Measurements from ENCODE around the gene MAU2.
A peak's percentile ranks its signal among the peaks of the same experiment; 100 is the strongest.

The MAU2 gene

GRCh38 chr19:19381007-19381926, 60.6 kb downstream of the MAU2 start:
- Histone ChIP-seq H3K27me3 (ENCODE audit: low read depth, low read length) (no peaks in the 10 kb centered on the region), H3K4me2 (ENCODE audit: low read length) (0 out of 2 replicates have a peak overlapping the region, but pooled peaks have one; percentile 1), H4K20me1 (ENCODE audit: insufficient read depth, low read length) (no peaks in the 10 kb centered on the region), H3K36me3 (replicated peaks; ENCODE audit: low read depth, low read length) (no peaks in the 10 kb centered on the region), H3K4me1 (ENCODE audit: low read length) (peaks cover 12% of the 10 kb centered on the region), H3K9ac (ENCODE audit: low read length) (no peak overlapping the region), H3K4me3 (ENCODE audit: low read length) (no peak overlapping the region), H2AFZ (ENCODE audit: low read depth, low read length) (no peak overlapping the region), H3K9me3 (ENCODE audit: insufficient read depth, low read length) (no peaks in the 10 kb centered on the region), H3K79me2 (ENCODE audit: low read length) (peaks cover 2% of the 10 kb centered on the region), H3K27ac (ENCODE audit: low read length) (no peak overlapping the region)
- TF ChIP-seq CTCF (IDR thresholded peaks at IDR 0.05; ENCODE audit: low read depth, low read length) = no peak
- no peak for TF ChIP-seq EZH2phosphoT487 (IDR thresholded peaks at IDR 0.05; ENCODE audit: low read depth)

GRCh38 chr19:19382118-19382517, 61.5 kb downstream of the MAU2 start:
- no peak overlapping the region for H2AFZ ChIP-seq (ENCODE audit: low read depth, low read length)
- peaks cover 19% of the 10 kb centered on the region for H3K4me1 ChIP-seq (ENCODE audit: low read length)
- no peak overlapping the region for H3K27ac ChIP-seq (ENCODE audit: low read length)
- H4K20me1 ChIP-seq (ENCODE audit: insufficient read depth, low read length) = no peaks in the 10 kb centered on the region
- no peaks in the 10 kb centered on the region for H3K9me3 ChIP-seq (ENCODE audit: insufficient read depth, low read length)
- H3K27me3 ChIP-seq (ENCODE audit: low read depth, low read length) = no peaks in the 10 kb centered on the region
- peaks cover 11% of the 10 kb centered on the region for H3K79me2 ChIP-seq (ENCODE audit: low read length)
- H3K4me3 ChIP-seq (ENCODE audit: low read length) = no peak overlapping the region
- no peaks in the 10 kb centered on the region for H3K36me3 ChIP-seq (replicated peaks; ENCODE audit: low read depth, low read length)
- TF ChIP-seq EZH2phosphoT487 (IDR thresholded peaks at IDR 0.05; ENCODE audit: low read depth) (no peak), CTCF (IDR thresholded peaks at IDR 0.05; ENCODE audit: low read depth, low read length) (no peak)
- H3K4me2 ChIP-seq (ENCODE audit: low read length) = no peak overlapping the region
- H3K9ac ChIP-seq (ENCODE audit: low read length) = no peak overlapping the region

- Histone ChIP-seq H3K4me1 (ENCODE audit: low read length) (peaks cover 19% of the 10 kb centered on the region), H3K27me3 (ENCODE audit: low read depth, low read length) (no peaks in the 10 kb centered on the region), H3K4me3 (ENCODE audit: low read length) (peak overlapping the region; percentile 78), H2AFZ (ENCODE audit: low read depth, low read length) (no peak overlapping the region), H3K9ac (ENCODE audit: low read length) (peak overlapping the region; percentile 63; the same call in 1 of the 2 replicates), H3K9me3 (ENCODE audit: insufficient read depth, low read length) (no peaks in the 10 kb centered on the region), H3K79me2 (ENCODE audit: low read length) (peaks cover 31% of the 10 kb centered on the region), H4K20me1 (ENCODE audit: insufficient read depth, low read length) (no peaks in the 10 kb centered on the region), H3K4me2 (ENCODE audit: low read length) (peak overlapping the region; percentile 78), H3K27ac (ENCODE audit: low read length) (no peak overlapping the region), H3K36me3 (replicated peaks; ENCODE audit: low read depth, low read length) (peaks cover 2% of the 10 kb centered on the region)
- no peak for TF ChIP-seq EZH2phosphoT487 (IDR thresholded peaks at IDR 0.05; ENCODE audit: low read depth)
- no peak for TF ChIP-seq CTCF (IDR thresholded peaks at IDR 0.05; ENCODE audit: low read depth, low read length)
Measured at GRCh38 chr19:19384486-19384885, 63.9 kb downstream of the MAU2 start.

GRCh38 chr19:19385131-19385895, 64.7 kb downstream of the MAU2 start:
- H3K4me1 ChIP-seq (ENCODE audit: low read length) = peaks cover 19% of the 10 kb centered on the region
- TF ChIP-seq EZH2phosphoT487 (IDR thresholded peaks at IDR 0.05; ENCODE audit: low read depth) (no peak), CTCF (IDR thresholded peaks at IDR 0.05; ENCODE audit: low read depth, low read length) (peak; percentile 18; the same call in 1 of the 2 replicates)
- H3K27ac ChIP-seq (ENCODE audit: low read length) = peak overlapping the region; percentile 54; the same call in 1 of the 2 replicates
- peak overlapping the region; percentile 94 for H3K4me3 ChIP-seq (ENCODE audit: low read length)
- H3K4me2 ChIP-seq (ENCODE audit: low read length) = peak overlapping the region; percentile 78
- H3K27me3 ChIP-seq (ENCODE audit: low read depth, low read length) = no peaks in the 10 kb centered on the region
- 0 out of 2 replicates have a peak, but pooled peaks cover 3% of the 10 kb centered on the region for H4K20me1 ChIP-seq (ENCODE audit: insufficient read depth, low read length)
- peak overlapping the region; percentile 48 for H2AFZ ChIP-seq (ENCODE audit: low read depth, low read length)
- no peaks in the 10 kb centered on the region for H3K9me3 ChIP-seq (ENCODE audit: insufficient read depth, low read length)
- H3K9ac ChIP-seq (ENCODE audit: low read length) = peak overlapping the region; percentile 63
- H3K79me2 ChIP-seq (ENCODE audit: low read length) = peaks cover 37% of the 10 kb centered on the region
- peaks cover 2% of the 10 kb centered on the region for H3K36me3 ChIP-seq (replicated peaks; ENCODE audit: low read depth, low read length)

Measured in OCI-LY3 (cell line).